ENCODE data around the gene CCDC27.
A peak's percentile ranks its signal among the peaks of the same experiment; 100 is the strongest.
"Not testable (repeated sequence)": the region's sequence is repeated elsewhere in the genome, so short reads cannot be mapped to it uniquely, and the experiment has no call there.

Gene CCDC27

DNA sequence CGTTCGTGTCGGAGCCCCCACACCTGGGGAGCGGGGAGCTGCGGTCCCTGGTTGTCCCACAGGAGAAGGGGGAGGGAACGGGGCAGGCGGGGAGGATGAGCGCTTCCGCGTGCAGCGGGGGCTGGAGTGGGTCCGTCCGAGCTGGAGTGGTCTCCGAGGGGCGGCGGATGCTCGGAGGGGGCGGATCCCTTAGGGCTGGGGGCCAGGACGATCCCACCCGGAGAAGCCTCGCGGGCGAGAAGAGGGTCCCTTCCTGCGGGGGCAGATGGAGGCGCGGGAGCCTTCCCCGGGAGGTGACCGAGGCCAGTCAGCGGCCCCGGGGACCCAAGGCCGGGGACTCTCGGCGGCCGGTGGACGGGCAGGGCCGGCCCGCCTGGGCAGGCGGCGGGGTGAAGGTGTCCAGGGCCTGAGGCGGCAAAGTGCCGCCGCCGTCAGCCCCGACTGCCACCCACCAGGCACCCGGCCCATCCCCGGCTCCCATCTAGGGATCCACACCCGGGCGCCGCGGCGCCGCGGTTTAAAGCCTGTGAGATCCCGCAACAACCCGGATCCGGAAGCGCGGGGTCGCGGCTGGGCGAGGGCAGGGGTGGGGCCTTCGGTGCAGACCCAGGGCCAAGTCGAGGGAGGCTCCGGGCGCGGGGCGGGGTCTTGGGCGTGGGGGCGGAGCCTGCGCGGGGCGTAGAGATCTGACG lies 5.3 kb upstream of the CCDC27 start:
- peaks cover 16% of the 10 kb centered on the region for H3K36me3 ChIP-seq (ENCODE audit: low read depth)
- H3K27ac ChIP-seq (ENCODE audit: poor library complexity, severe bottlenecking) = no peak overlapping the region
- no peaks in the 10 kb centered on the region for H3K4me1 ChIP-seq (ENCODE audit: insufficient read depth, poor library complexity, severe bottlenecking)
- ATAC-seq (ENCODE audit: low read depth) (peak; percentile 96), DNase-seq (ENCODE audit: low spot score) (peak; percentile 88)
- no peaks in the 10 kb centered on the region for H3K9me3 ChIP-seq (ENCODE audit: severe bottlenecking)
- peaks cover 12% of the 10 kb centered on the region for H3K27me3 ChIP-seq (ENCODE audit: insufficient read depth, poor library complexity, severe bottlenecking)
- peak overlapping the region; percentile 52 for H3K4me3 ChIP-seq (ENCODE audit: severe bottlenecking)
- TF ChIP-seq, protein P1, sequence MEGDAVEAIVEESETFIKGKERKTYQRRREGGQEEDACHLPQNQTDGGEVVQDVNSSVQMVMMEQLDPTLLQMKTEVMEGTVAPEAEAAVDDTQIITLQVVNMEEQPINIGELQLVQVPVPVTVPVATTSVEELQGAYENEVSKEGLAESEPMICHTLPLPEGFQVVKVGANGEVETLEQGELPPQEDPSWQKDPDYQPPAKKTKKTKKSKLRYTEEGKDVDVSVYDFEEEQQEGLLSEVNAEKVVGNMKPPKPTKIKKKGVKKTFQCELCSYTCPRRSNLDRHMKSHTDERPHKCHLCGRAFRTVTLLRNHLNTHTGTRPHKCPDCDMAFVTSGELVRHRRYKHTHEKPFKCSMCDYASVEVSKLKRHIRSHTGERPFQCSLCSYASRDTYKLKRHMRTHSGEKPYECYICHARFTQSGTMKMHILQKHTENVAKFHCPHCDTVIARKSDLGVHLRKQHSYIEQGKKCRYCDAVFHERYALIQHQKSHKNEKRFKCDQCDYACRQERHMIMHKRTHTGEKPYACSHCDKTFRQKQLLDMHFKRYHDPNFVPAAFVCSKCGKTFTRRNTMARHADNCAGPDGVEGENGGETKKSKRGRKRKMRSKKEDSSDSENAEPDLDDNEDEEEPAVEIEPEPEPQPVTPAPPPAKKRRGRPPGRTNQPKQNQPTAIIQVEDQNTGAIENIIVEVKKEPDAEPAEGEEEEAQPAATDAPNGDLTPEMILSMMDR (IDR thresholded peaks at IDR 0.05; ENCODE audit: poor library complexity, severe bottlenecking) = no peak

GRCh38 chr1:3747522-3747848 lies 4.8 kb upstream of the CCDC27 start:
- DNase-seq (ENCODE audit: low spot score) (no peak), ATAC-seq (ENCODE audit: low read depth) (no peak)
- TF ChIP-seq, protein P1 (IDR thresholded peaks at IDR 0.05; ENCODE audit: poor library complexity, severe bottlenecking) = no peak
- Histone ChIP-seq H3K36me3 (ENCODE audit: low read depth) (peaks cover 11% of the 10 kb centered on the region), H3K4me3 (ENCODE audit: severe bottlenecking) (peak overlapping the region; percentile 52), H3K4me1 (ENCODE audit: insufficient read depth, poor library complexity, severe bottlenecking) (no peaks in the 10 kb centered on the region), H3K27me3 (ENCODE audit: insufficient read depth, poor library complexity, severe bottlenecking) (peaks cover 12% of the 10 kb centered on the region), H3K9me3 (ENCODE audit: severe bottlenecking) (no peaks in the 10 kb centered on the region), H3K27ac (ENCODE audit: poor library complexity, severe bottlenecking) (no peak overlapping the region)

- ATAC-seq (ENCODE audit: low read depth) (no peak), DNase-seq (ENCODE audit: low spot score) (no peak)
- TF ChIP-seq, protein P1 (IDR thresholded peaks at IDR 0.05; ENCODE audit: poor library complexity, severe bottlenecking) = no peak
- Histone ChIP-seq H3K27ac (ENCODE audit: poor library complexity, severe bottlenecking) (no peak overlapping the region), H3K9me3 (ENCODE audit: severe bottlenecking) (no peaks in the 10 kb centered on the region), H3K4me3 (ENCODE audit: severe bottlenecking) (peak overlapping the region; percentile 52), H3K4me1 (ENCODE audit: insufficient read depth, poor library complexity, severe bottlenecking) (no peaks in the 10 kb centered on the region), H3K27me3 (ENCODE audit: insufficient read depth, poor library complexity, severe bottlenecking) (peaks cover 12% of the 10 kb centered on the region), H3K36me3 (ENCODE audit: low read depth) (peaks cover 7% of the 10 kb centered on the region)
Measured at GRCh38 chr1:3747903-3748302, 4.3 kb upstream of the CCDC27 start.

DNA sequence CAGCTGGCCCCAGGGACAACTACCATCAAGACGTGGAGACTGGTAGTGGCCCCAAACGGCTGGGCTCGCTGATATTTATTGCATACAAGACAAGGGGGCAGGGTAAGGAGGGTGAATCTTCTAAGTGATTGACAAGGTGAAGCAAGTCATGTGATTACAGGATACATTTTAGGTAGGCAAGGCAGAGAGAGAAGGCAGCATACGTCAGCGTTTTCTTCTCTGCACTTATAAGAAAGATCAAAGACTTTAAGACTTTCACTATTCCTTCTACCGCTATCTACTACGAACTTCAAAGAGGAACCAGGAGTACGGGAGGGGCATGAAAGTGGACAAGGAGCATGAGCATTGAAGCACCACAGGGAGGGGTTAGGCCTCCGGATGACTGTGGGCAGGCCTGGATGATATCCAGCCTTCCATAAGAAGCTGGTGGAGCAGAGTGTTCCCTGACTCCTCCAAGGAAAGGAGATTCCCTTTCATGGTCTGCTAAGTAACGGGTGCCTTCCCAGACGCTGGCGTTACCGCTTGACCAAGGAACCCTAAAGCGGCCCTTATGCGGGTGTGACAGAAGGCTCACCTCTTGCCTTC lies 3.8 kb upstream of the CCDC27 start:
- not testable (repeated sequence) for H3K4me1 ChIP-seq (ENCODE audit: insufficient read depth, poor library complexity, severe bottlenecking); H3K36me3 ChIP-seq (ENCODE audit: low read depth); DNase-seq (ENCODE audit: low spot score); H3K4me3 ChIP-seq (ENCODE audit: severe bottlenecking); H3K9me3 ChIP-seq (ENCODE audit: severe bottlenecking); ATAC-seq (ENCODE audit: low read depth); H3K27ac ChIP-seq (ENCODE audit: poor library complexity, severe bottlenecking)
- H3K27me3 ChIP-seq (ENCODE audit: insufficient read depth, poor library complexity, severe bottlenecking) = peaks cover 12% of the 10 kb centered on the region

GRCh38 chr1:3749512-3749911 lies 2.7 kb upstream of the CCDC27 start:
- no peak for ATAC-seq (ENCODE audit: low read depth)
- H3K27me3 ChIP-seq (ENCODE audit: insufficient read depth, poor library complexity, severe bottlenecking) = peaks cover 12% of the 10 kb centered on the region
- no peak overlapping the region for H3K27ac ChIP-seq (ENCODE audit: poor library complexity, severe bottlenecking)
- DNase-seq (ENCODE audit: low spot score) = no peak
- TF ChIP-seq, protein P1 (IDR thresholded peaks at IDR 0.05; ENCODE audit: poor library complexity, severe bottlenecking) = no peak
- H3K9me3 ChIP-seq (ENCODE audit: severe bottlenecking) = no peaks in the 10 kb centered on the region
- no peaks in the 10 kb centered on the region for H3K4me1 ChIP-seq (ENCODE audit: insufficient read depth, poor library complexity, severe bottlenecking)
- H3K4me3 ChIP-seq (ENCODE audit: severe bottlenecking) = no peak overlapping the region
- no peaks in the 10 kb centered on the region for H3K36me3 ChIP-seq (ENCODE audit: low read depth)
